DOHH2 (cell line): ENCODE data around the gene SCFD2.

ENCODE experiments used
- CTCF ChIP-seq: fragments of 200-600 bp; sonication (generic); IDR thresholded peaks from one replicate; pipeline ENCODE4 v1.5.1; 2014; ENCODE audit warnings: antibody characterized with exemption, mild to moderate bottlenecking, low read depth, low read length; ENCODE audit not compliant: poor library complexity, severe bottlenecking
- EZH2phosphoT487 ChIP-seq: fragments of 200-600 bp; sonication (generic); IDR thresholded peaks from 2 replicates; pipeline ENCODE4 v1.6.1; 2017; ENCODE audit warnings: borderline replicate concordance, mild to moderate bottlenecking, antibody characterized with exemption, low read length, moderate library complexity, mixed read lengths

GRCh38 chr4:53365121-53365485, 758 bp downstream of the SCFD2 start:
- TF ChIP-seq CTCF (no peak), EZH2phosphoT487 (no peak)
